Transverse colon (tissue), 4 donors: Measurements from ENCODE around the gene PPP1R15A. TPM values are rescaled to one million over a fixed set of nuclear protein-coding genes. Genes with fewer than 3 reads are reported as not detected.

Source experiments
- DNase-seq: peaks from one replicate; pipeline ENCODE4 v3.0.0-alpha.2; 2019
- H3K27ac ChIP-seq, 4 donors: fragments of 200-600 bp; sonication (generic); 2 replicates each; pipeline ENCODE4 v1.5.1; 2016 to 2018; ENCODE audit warnings: inconsistent platforms in 4 of 4
- H3K27me3 ChIP-seq: fragments of 200-600 bp; sonication (generic); 2 replicates; pipeline ENCODE4 v1.5.1; 2017; ENCODE audit warnings: inconsistent platforms
- H3K36me3 ChIP-seq, 4 donors: fragments of 200-600 bp; sonication (generic); 2 replicates each; pipeline ENCODE4 v1.5.1; 2017 to 2019; ENCODE audit warnings: inconsistent platforms in 4 of 4
- H3K4me1 ChIP-seq, 4 donors: fragments of 200-600 bp; sonication (generic); 2 replicates each; pipeline ENCODE4 v1.5.1; 2017 to 2020; ENCODE audit warnings: inconsistent platforms in 4 of 4
- H3K4me3 ChIP-seq, 4 donors: fragments of 200-600 bp; sonication (generic); 1 replicate in 1 of 4; 2 replicates in 3 of 4; pipeline versions ENCODE4 v1.5.1 to v1.6.1; 2017 to 2019; ENCODE audit warnings: inconsistent platforms in 4 of 4
- H3K9me3 ChIP-seq, 2 donors: fragments of 200-600 bp; sonication (generic); 2 replicates each; pipeline ENCODE4 v1.5.1; 2017 to 2019; ENCODE audit warnings: inconsistent platforms in 2 of 2
- CTCF ChIP-seq, 5 experiments: fragments of 200-600 bp in 3 of 5; fragments of 450-650 bp in 2 of 5; sonication (generic) in 3 of 5; IDR thresholded peaks; 1 replicate in 2 of 5; 2 replicates in 3 of 5; pipeline ENCODE4 v1.5.1; 2016 to 2017; ENCODE audit warnings: antibody characterized with exemption in 5 of 5, inconsistent platforms in 3 of 5, mild to moderate bottlenecking in 2 of 5, moderate library complexity in 1 of 5
- EP300 ChIP-seq: sonication (generic); formaldehyde crosslinking; IDR thresholded peaks from one replicate; pipeline ENCODE4 v1.6.1; 2017; ENCODE audit warnings: antibody characterized with exemption, low read depth
- POLR2A ChIP-seq: fragments of 450-650 bp; IDR thresholded peaks from one replicate; pipeline ENCODE4 v1.6.1; 2016; ENCODE audit warnings: antibody characterized with exemption, mild to moderate bottlenecking, moderate library complexity
- POLR2AphosphoS5 ChIP-seq, 3 donors: sonication (generic); formaldehyde crosslinking; IDR thresholded peaks; one replicate each; pipeline ENCODE4 v1.6.1; 2016; ENCODE audit warnings: antibody characterized with exemption in 3 of 3
- WGBS, 2 donors: methylation state at CpG; one replicate each; pipeline ENCODE4 v1.1.5; 2018; ENCODE audit warnings: low coverage in 1 of 2; 5-methylcytosine and 5-hydroxymethylcytosine counted together
- in situ Hi-C, 4 donors: fragments of 200-750 bp; cut with MboI; loops; one replicate each; pipeline versions ENCODE4 v1.15.0 to v1.15.1; 2017; ENCODE audit warnings: low sequenced_read_pairs in 3 of 4, low pct_ligation_motif_present in 1 of 4, low pct_unique_long_range_greater_than_20kb in 1 of 4
- intact Hi-C: fragments of 100-400 bp; cut with DNase I; formaldehyde crosslinking; loops from one replicate; pipeline ENCODE4 v1.15.1; 2023; ENCODE audit warnings: low total_unique reads
- total RNA-seq, 4 donors: library from RNA; depleted of rRNA; stranded (reverse); fragments of >200 nt; gene quantifications; one replicate each; pipeline ENCODE4 v1.1.0, GENCODE V29; 2016

PPP1R15A gene
- total RNA-seq, 4 donors from 2014 or later, result 49.4 to 109 (median 69.5) TPM

- TF ChIP-seq POLR2A (no peak), EP300 (peak; percentile 79), CTCF (IDR thresholded peaks at IDR 0.05) (peak in 2 of 5 experiments; percentile 50 to 56), POLR2AphosphoS5 (IDR thresholded peaks at IDR 0.05) (peak; percentile 55 to 74 (median 71))
- no peaks in the 10 kb centered on the region for H3K27me3 ChIP-seq
- in situ Hi-C loops, result loop anchor here in 2 of 4 donors (10.0 to 25.0 kb wide), 2 partner anchors 82 to 89 kb away; partner anchors contain the start of genes BAX (in 2 of the 2) and FTL (in 1 of the 2)
- peaks cover 23 to 54% (median 42%) of the 10 kb centered on the region in 4 donors for H3K4me1 ChIP-seq
- peak overlapping the region; percentile 100 for H3K27ac ChIP-seq
- 0 to 3% methylated on average over 1 to 14 of the region's 14 CpGs for WGBS, 2 donors
- peak overlapping the region; percentile 75 to 98 (median 88) for H3K4me3 ChIP-seq
- H3K36me3 ChIP-seq, result peaks cover 0 to 24% (median 3%) of the 10 kb centered on the region in 4 donors
- intact Hi-C loops, result loop anchor here (10.0 kb wide), 1 partner anchor 92 kb away; the partner anchor contains the start of gene FTL
- DNase-seq, result peak; percentile 90
- no peaks in the 10 kb centered on the region for H3K9me3 ChIP-seq
Measured at GRCh38 chr19:48872884-48873475, 759 bp downstream of the PPP1R15A start.

DNA sequence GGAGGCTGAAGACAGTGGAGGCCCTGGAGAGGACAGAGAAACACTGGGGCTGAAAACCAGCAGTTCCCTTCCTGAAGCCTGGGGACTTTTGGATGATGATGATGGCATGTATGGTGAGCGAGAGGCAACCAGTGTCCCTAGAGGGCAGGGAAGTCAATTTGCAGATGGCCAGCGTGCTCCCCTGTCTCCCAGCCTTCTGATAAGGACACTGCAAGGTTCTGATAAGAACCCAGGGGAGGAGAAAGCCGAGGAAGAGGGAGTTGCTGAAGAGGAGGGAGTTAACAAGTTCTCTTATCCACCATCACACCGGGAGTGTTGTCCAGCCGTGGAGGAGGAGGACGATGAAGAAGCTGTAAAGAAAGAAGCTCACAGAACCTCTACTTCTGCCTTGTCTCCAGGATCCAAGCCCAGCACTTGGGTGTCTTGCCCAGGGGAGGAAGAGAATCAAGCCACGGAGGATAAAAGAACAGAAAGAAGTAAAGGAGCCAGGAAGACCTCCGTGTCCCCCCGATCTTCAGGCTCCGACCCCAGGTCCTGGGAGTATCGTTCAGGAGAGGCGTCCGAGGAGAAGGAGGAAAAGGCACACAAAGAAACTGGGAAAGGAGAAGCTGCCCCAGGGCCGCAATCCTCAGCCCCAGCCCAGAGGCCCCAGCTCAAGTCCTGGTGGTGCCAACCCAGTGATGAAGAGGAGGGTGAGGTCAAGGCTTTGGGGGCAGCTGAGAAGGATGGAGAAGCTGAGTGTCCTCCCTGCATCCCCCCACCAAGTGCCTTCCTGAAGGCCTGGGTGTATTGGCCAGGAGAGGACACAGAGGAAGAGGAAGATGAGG, 1.5 kb downstream of the PPP1R15A start:
- in situ Hi-C loops (loop anchor here in 2 of 4 donors (10.0 to 25.0 kb wide), 2 partner anchors 81 to 89 kb away; partner anchors contain the start of genes BAX (in 2 of the 2) and FTL (in 1 of the 2)), intact Hi-C loops (loop anchor here (10.0 kb wide), 1 partner anchor 91 kb away; the partner anchor contains the start of gene FTL)
- Histone ChIP-seq H3K36me3 (peaks cover 0 to 24% (median 3%) of the 10 kb centered on the region in 4 donors), H3K27me3 (no peaks in the 10 kb centered on the region), H3K4me1 (peaks cover 23 to 52% (median 38%) of the 10 kb centered on the region in 4 donors), H3K4me3 (peak overlapping the region; percentile 75 to 98 (median 88)), H3K9me3 (no peaks in the 10 kb centered on the region), H3K27ac (peak overlapping the region; percentile 100)
- peak in 1 of 5 experiments; percentile 7 for TF ChIP-seq CTCF (IDR thresholded peaks at IDR 0.05)
- no peak for TF ChIP-seq POLR2A
- no peak for TF ChIP-seq EP300
- no peak for DNase-seq
- 0 to 43% methylated on average over 1 to 14 of the region's 14 CpGs for WGBS, 2 donors

- 26% methylated on average over 17 of the region's 17 CpGs; no CpG with 5 or more reads in 1 of the 2 donors for WGBS, 2 donors
- Histone ChIP-seq H3K4me3 (peak overlapping the region; percentile 75 to 98 (median 88)), H3K36me3 (peaks cover 0 to 28% (median 3%) of the 10 kb centered on the region in 4 donors), H3K27ac (peak overlapping the region; percentile 100), H3K4me1 (peaks cover 23 to 48% (median 36%) of the 10 kb centered on the region in 4 donors), H3K27me3 (no peaks in the 10 kb centered on the region), H3K9me3 (no peaks in the 10 kb centered on the region)
- DNase-seq, result peak; percentile 45
- intact Hi-C loops (loop anchor here (10.0 kb wide), 1 partner anchor 90 kb away; the partner anchor contains the start of gene FTL), in situ Hi-C loops (loop anchor here in 2 of 4 donors (10.0 to 25.0 kb wide), 2 partner anchors 80 to 88 kb away; partner anchors contain the start of genes BAX (in 2 of the 2) and FTL (in 1 of the 2))
- TF ChIP-seq CTCF (IDR thresholded peaks at IDR 0.05) (peak in 1 of 5 experiments; percentile 17), EP300 (no peak), POLR2AphosphoS5 (IDR thresholded peaks at IDR 0.05) (peak in 1 of 3 donors; percentile 12)
Measured at GRCh38 chr19:48874303-48875135, 2.3 kb downstream of the PPP1R15A start.
